DOHH2 (cell line): ENCODE measurements around the gene CTNND1.

ENCODE experiments used
- H3F3A ChIP-seq: fragments of 200-600 bp; sonication (generic), shearing (Covaris generic); 2 replicates; pipeline ENCODE4 v1.6.0; 2016; ENCODE audit warnings: antibody characterized with exemption, mild to moderate bottlenecking; ENCODE audit not compliant: control insufficient read depth, insufficient read depth
- H3K27ac ChIP-seq: fragments of 200-600 bp; sonication (generic); 2 replicates; pipeline ENCODE4 v1.5.1; 2014; ENCODE audit warnings: low read depth, mild to moderate bottlenecking, low read length, moderate library complexity
- H3K27me3 ChIP-seq: fragments of 200-600 bp; sonication (generic); 2 replicates; pipeline ENCODE4 v1.6.1; 2014; ENCODE audit warnings: mild to moderate bottlenecking, low read length, mixed read lengths; ENCODE audit not compliant: control insufficient read depth
- H3K36me3 ChIP-seq: fragments of 200-600 bp; sonication (generic); 2 replicates; pipeline ENCODE4 v1.6.1; 2014; ENCODE audit warnings: mild to moderate bottlenecking, low read length, moderate library complexity, mixed read lengths; ENCODE audit not compliant: control insufficient read depth
- H3K4me1 ChIP-seq: fragments of 200-600 bp; sonication (generic); 2 replicates; pipeline ENCODE4 v1.6.1; 2014; ENCODE audit warnings: mild to moderate bottlenecking, low read length, mixed read lengths; ENCODE audit not compliant: control insufficient read depth
- H3K4me2 ChIP-seq: fragments of 200-600 bp; sonication (generic); 2 replicates; pipeline ENCODE4 v1.6.0; 2014; ENCODE audit warnings: mild to moderate bottlenecking, low read length, moderate library complexity
- H3K4me3 ChIP-seq: fragments of 200-600 bp; sonication (generic); 2 replicates; pipeline ENCODE4 v1.5.1; 2014; ENCODE audit warnings: mild to moderate bottlenecking, low read length, mixed read lengths
- H3K79me2 ChIP-seq: fragments of 200-600 bp; sonication (generic); 2 replicates; pipeline ENCODE4 v1.6.1; 2014; ENCODE audit warnings: mild to moderate bottlenecking, low read length, mixed read lengths; ENCODE audit not compliant: control insufficient read depth
- H3K9me2 ChIP-seq: fragments of 200-600 bp; sonication (generic); replicated peaks from 2 replicates; pipeline ENCODE4 v1.6.1; 2014; ENCODE audit warnings: mild to moderate bottlenecking, low read length, mixed read lengths; ENCODE audit not compliant: control insufficient read depth
- H3K9me3 ChIP-seq: fragments of 200-600 bp; sonication (generic); 2 replicates; pipeline ENCODE4 v1.6.1; 2014; ENCODE audit warnings: antibody characterized with exemption, low read length, mixed read lengths; ENCODE audit not compliant: control insufficient read depth, insufficient read depth
- H4K20me1 ChIP-seq: fragments of 200-600 bp; sonication (generic); 2 replicates; pipeline ENCODE4 v1.6.0; 2014; ENCODE audit warnings: low read depth, mild to moderate bottlenecking, antibody characterized with exemption, low read length, moderate library complexity; ENCODE audit not compliant: control insufficient read depth, insufficient read depth
- CTCF ChIP-seq: fragments of 200-600 bp; sonication (generic); IDR thresholded peaks from one replicate; pipeline ENCODE4 v1.5.1; 2014; ENCODE audit warnings: antibody characterized with exemption, mild to moderate bottlenecking, low read depth, low read length; ENCODE audit not compliant: poor library complexity, severe bottlenecking
- EZH2phosphoT487 ChIP-seq: fragments of 200-600 bp; sonication (generic); IDR thresholded peaks from 2 replicates; pipeline ENCODE4 v1.6.1; 2017; ENCODE audit warnings: borderline replicate concordance, mild to moderate bottlenecking, antibody characterized with exemption, low read length, moderate library complexity, mixed read lengths

Gene CTNND1

GRCh38 chr11:57787920-57788702 is 26.5 kb downstream of the CTNND1 start:
- H3K9me2 ChIP-seq = no peaks in the 10 kb centered on the region

GRCh38 chr11:57788703-57789088 is 27.1 kb downstream of the CTNND1 start:
- H3F3A ChIP-seq = no peaks in the 10 kb centered on the region

More at GRCh38 chr11:57787920-57788702, 26.5 kb downstream of the CTNND1 start:
- H3K4me1 ChIP-seq = peaks cover 30% of the 10 kb centered on the region
- peaks cover 5% of the 10 kb centered on the region; the same call in 1 of the 2 replicates for H4K20me1 ChIP-seq
- no peaks in the 10 kb centered on the region for H3K27me3 ChIP-seq
- H3K36me3 ChIP-seq = no peaks in the 10 kb centered on the region; the same call in 1 of the 2 replicates
- H3K79me2 ChIP-seq = no peaks in the 10 kb centered on the region; the same call in 1 of the 2 replicates
- H3K9me3 ChIP-seq = no peaks in the 10 kb centered on the region
- TF ChIP-seq EZH2phosphoT487 = no peak
- no peak for TF ChIP-seq CTCF
- H3K27ac ChIP-seq = no peak overlapping the region
- no peak overlapping the region for H3K4me2 ChIP-seq
- H3F3A ChIP-seq = no peaks in the 10 kb centered on the region
- no peak overlapping the region for H3K4me3 ChIP-seq

GRCh38 chr11:57791321-57792059 is 29.9 kb downstream of the CTNND1 start:
- Histone ChIP-seq H3K4me2 (no peak overlapping the region), H3F3A (no peaks in the 10 kb centered on the region), H4K20me1 (peaks cover 5% of the 10 kb centered on the region; the same call in 1 of the 2 replicates), H3K79me2 (no peaks in the 10 kb centered on the region; the same call in 1 of the 2 replicates), H3K27ac (no peak overlapping the region), H3K9me3 (no peaks in the 10 kb centered on the region), H3K4me1 (peaks cover 19% of the 10 kb centered on the region), H3K4me3 (no peak overlapping the region), H3K36me3 (peaks cover 17% of the 10 kb centered on the region), H3K27me3 (no peaks in the 10 kb centered on the region), H3K9me2 (no peaks in the 10 kb centered on the region)
- TF ChIP-seq CTCF (no peak), EZH2phosphoT487 (no peak)

More at GRCh38 chr11:57788703-57789088, 27.1 kb downstream of the CTNND1 start:
- Histone ChIP-seq H3K4me3 (no peak overlapping the region), H3K27ac (no peak overlapping the region), H3K36me3 (peaks cover 4% of the 10 kb centered on the region), H3K4me2 (no peak overlapping the region), H4K20me1 (peaks cover 5% of the 10 kb centered on the region; the same call in 1 of the 2 replicates), H3K9me3 (no peaks in the 10 kb centered on the region), H3K79me2 (no peaks in the 10 kb centered on the region; the same call in 1 of the 2 replicates), H3K27me3 (no peaks in the 10 kb centered on the region), H3K4me1 (peaks cover 34% of the 10 kb centered on the region), H3K9me2 (no peaks in the 10 kb centered on the region)
- TF ChIP-seq CTCF (no peak), EZH2phosphoT487 (no peak)
